ENCODE data around the gene PALLD.

GRCh38 chr4:168914095-168914494 lies 417.2 kb downstream of the PALLD start:
- no peak for TF ChIP-seq PATZ1 (CRISPR knock-in tag; IDR thresholded peaks at IDR 0.05)
- TF ChIP-seq PAX8 (CRISPR knock-in tag; IDR thresholded peaks at IDR 0.05; ENCODE audit: borderline replicate concordance) = no peak
- no peak for TF ChIP-seq KLF16 (CRISPR knock-in tag; IDR thresholded peaks at IDR 0.05)
- TF ChIP-seq TRIM22 (IDR thresholded peaks at IDR 0.05) = no peak
- TF ChIP-seq POLR2AphosphoS5 (IDR thresholded peaks at IDR 0.05; ENCODE audit: low read depth, low read length) = no peak
- TF ChIP-seq MAFK (conservative IDR thresholded peaks at IDR 0.05 in 1 of 2, IDR thresholded peaks at IDR 0.05 in 1 of 2; ENCODE audit: low read length in 2 of 2) = peak; percentile 57 to 82
- TF ChIP-seq HNF4A (CRISPR knock-in tag; IDR thresholded peaks at IDR 0.05) = no peak
